IMR-90 (cell line): ENCODE measurements around the gene RHOG. TPM values are rescaled to one million over a fixed set of nuclear protein-coding genes. Genes with fewer than 3 reads are reported as not detected.

ENCODE experiments used
- ATAC-seq: fragments of 200-7000 bp; cut with Tn5 transposase; 2 replicates; pipeline ENCODE4 v1.9.1; 2020; ENCODE audit warnings: low read depth, mild to moderate bottlenecking, moderate library complexity
- Bru-seq: library from RNA; stranded (reverse); fragments of 400-500 nt; gene quantifications from one replicate; lab custom pipeline; 2021; lab: Mats Ljungman, UMichigan
- BruChase-seq, 2 experiments: library from RNA; stranded (reverse); fragments of 400-500 nt; gene quantifications; one replicate each; lab custom pipeline; 2021; lab: Mats Ljungman, UMichigan
- BruUV-seq: library from RNA; stranded (reverse); fragments of 400-500 nt; replicated peaks from 2 replicates; lab custom pipeline; 2021; lab: Mats Ljungman, UMichigan
- CTCF ChIA-PET: fragments of 300-600 bp; formaldehyde crosslinking; extraction: SDS; loops from one replicate; lab custom pipeline; 2021; ENCODE audit warnings: antibody characterized with exemption; lab: Yijun Ruan, JAX
- POLR2A ChIA-PET: fragments of 300-600 bp; sonication (Branson Sonifier 250); formaldehyde crosslinking; loops from one replicate; lab custom pipeline; 2022; ENCODE audit warnings: antibody characterized with exemption; ENCODE audit not compliant: unreplicated experiment; lab: Charles Lee
- DNase-seq: peaks from one replicate; pipeline ENCODE4 v3.0.0; 2013
- H2AFZ ChIP-seq: replicated peaks from 2 replicates; pipeline ENCODE3; 2013; ENCODE audit warnings: low read length, mild to moderate bottlenecking; ENCODE audit not compliant: poor library complexity
- H2AK5ac ChIP-seq: 2 replicates; pipeline ENCODE4 v1.6.1; 2013; ENCODE audit warnings: low read depth, low read length, inconsistent platforms
- H2AK9ac ChIP-seq: replicated peaks from 2 replicates; pipeline ENCODE3; 2013; ENCODE audit warnings: mild to moderate bottlenecking, low read depth, low read length, moderate library complexity; ENCODE audit not compliant: poor library complexity
- H2BK120ac ChIP-seq: 2 replicates; pipeline ENCODE4 v1.6.1; 2013; ENCODE audit warnings: low read depth, low read length, inconsistent platforms
- H2BK15ac ChIP-seq: 3 replicates; pipeline ENCODE4 v1.6.1; 2013; ENCODE audit warnings: low read depth, low read length, inconsistent platforms
- H2BK20ac ChIP-seq: 2 replicates; pipeline ENCODE4 v1.6.1; 2013; ENCODE audit warnings: low read depth, mild to moderate bottlenecking, inconsistent platforms, low read length, moderate library complexity
- H2BK5ac ChIP-seq: 2 replicates; pipeline ENCODE4 v1.6.1; 2013; ENCODE audit warnings: mild to moderate bottlenecking, low read depth, low read length, inconsistent platforms; ENCODE audit not compliant: poor library complexity, severe bottlenecking
- H3K14ac ChIP-seq: replicated peaks from 2 replicates; pipeline ENCODE4 v1.6.1; 2013; ENCODE audit warnings: low read depth, low read length, inconsistent platforms
- H3K18ac ChIP-seq: 2 replicates; pipeline ENCODE4 v1.6.1; 2013; ENCODE audit warnings: low read depth, low read length, control low read depth
- H3K23ac ChIP-seq: 2 replicates; pipeline ENCODE4 v1.6.1; 2013; ENCODE audit warnings: low read depth, low read length, inconsistent platforms
- H3K27ac ChIP-seq: 2 replicates; pipeline ENCODE4 v1.5.1; 2013; ENCODE audit warnings: mild to moderate bottlenecking, control low read depth, low read length; ENCODE audit not compliant: insufficient read depth
- H3K27me3 ChIP-seq: 2 replicates; pipeline ENCODE4 v1.6.1; 2013; ENCODE audit warnings: low read length; ENCODE audit not compliant: control insufficient read depth, insufficient read depth
- H3K36me3 ChIP-seq: 2 replicates; pipeline ENCODE4 v1.6.1; 2013; ENCODE audit warnings: low read length, mixed read lengths; ENCODE audit not compliant: control insufficient read depth, insufficient read depth
- H3K4ac ChIP-seq: 2 replicates; pipeline ENCODE4 v1.6.1; 2013; ENCODE audit warnings: low read depth, low read length, inconsistent platforms
- H3K4me1 ChIP-seq: 2 replicates; pipeline ENCODE4 v1.6.1; 2013; ENCODE audit warnings: low read length, mixed read lengths; ENCODE audit not compliant: control insufficient read depth, insufficient read depth
- H3K4me2 ChIP-seq: 2 replicates; pipeline ENCODE4 v1.6.1; 2013; ENCODE audit warnings: low read depth, mild to moderate bottlenecking, control low read depth, low read length, moderate library complexity
- H3K4me3 ChIP-seq: 2 replicates; pipeline ENCODE4 v1.5.1; 2013; ENCODE audit warnings: low read depth, mild to moderate bottlenecking, control low read depth, low read length, moderate library complexity; ENCODE audit not compliant: insufficient read depth
- H3K56ac ChIP-seq: 2 replicates; pipeline ENCODE4 v1.6.1; 2013; ENCODE audit warnings: low read length, inconsistent platforms; ENCODE audit not compliant: insufficient read depth; ENCODE audit errors: extremely low read depth
- H3K79me1 ChIP-seq, 2 experiments: 2 replicates each; pipeline ENCODE4 v1.6.1; 2013; ENCODE audit warnings: low read length in 2 of 2, inconsistent platforms in 1 of 2, low read depth in 1 of 2
- H3K9ac ChIP-seq: 2 replicates; pipeline ENCODE4 v1.6.1; 2013; ENCODE audit warnings: low read depth, low read length, control low read depth
- H3K9me1 ChIP-seq: 2 replicates; pipeline ENCODE4 v1.6.1; 2013; ENCODE audit warnings: low read length, inconsistent platforms; ENCODE audit not compliant: insufficient read depth
- H3K9me3 ChIP-seq: 2 replicates; pipeline ENCODE4 v1.6.1; 2013; ENCODE audit warnings: low read length; ENCODE audit not compliant: control insufficient read depth, insufficient read depth
- H4K20me1 ChIP-seq: 2 replicates; pipeline ENCODE4 v1.6.1; 2013; ENCODE audit warnings: low read length, inconsistent platforms; ENCODE audit not compliant: insufficient read depth
- H4K5ac ChIP-seq: 2 replicates; pipeline ENCODE4 v1.6.1; 2013; ENCODE audit warnings: mild to moderate bottlenecking, low read depth, low read length, control low read depth
- H4K8ac ChIP-seq, 2 experiments: 2 replicates each; pipeline ENCODE4 v1.6.1; 2013; ENCODE audit warnings: low read depth in 2 of 2, low read length in 2 of 2, control low read depth in 1 of 2, inconsistent platforms in 1 of 2
- H4K91ac ChIP-seq: 2 replicates; pipeline ENCODE4 v1.6.1; 2013; ENCODE audit warnings: low read depth, low read length, inconsistent platforms; ENCODE audit not compliant: insufficient read depth
- BHLHE40 ChIP-seq: fragments of 150-350 bp; IDR thresholded peaks from 2 replicates; pipeline ENCODE4 v1.6.1; 2016; ENCODE audit warnings: mild to moderate bottlenecking, low read depth, low read length
- CEBPB ChIP-seq: IDR thresholded peaks from 2 replicates; pipeline ENCODE4 v1.6.1; 2012; ENCODE audit warnings: low read depth, low read length, improper control_type of control experiment
- FOS ChIP-seq: fragments of 150-350 bp; IDR thresholded peaks from 2 replicates; pipeline ENCODE4 v1.6.1; 2016; ENCODE audit warnings: low read depth, low read length
- MAZ ChIP-seq: IDR thresholded peaks from 2 replicates; pipeline ENCODE4 v1.6.1; 2012; ENCODE audit warnings: low read depth, mild to moderate bottlenecking, low read length, improper control_type of control experiment, moderate library complexity, borderline replicate concordance
- NFE2L2 ChIP-seq: fragments of 150-350 bp; IDR thresholded peaks from 2 replicates; pipeline ENCODE4 v1.6.1; 2016; ENCODE audit warnings: low read depth, mild to moderate bottlenecking, low read length
- RAD21 ChIP-seq: IDR thresholded peaks from 2 replicates; pipeline ENCODE4 v1.6.1; 2012; ENCODE audit warnings: low read length, improper control_type of control experiment
- RFX5 ChIP-seq: IDR thresholded peaks from 2 replicates; pipeline ENCODE4 v1.8.0; 2012; ENCODE audit warnings: low read depth, mild to moderate bottlenecking, low read length, moderate library complexity
- WGBS, 2 experiments: methylation state at CpG; one replicate each; pipeline versions ENCODE4 v1.1.5 to v1.1.7; 2013; ENCODE audit warnings: missing lambda C conversion rate in 2 of 2; ENCODE audit not compliant: insufficient read length in 1 of 2; ENCODE audit errors: extremely low coverage in 2 of 2; 5-methylcytosine and 5-hydroxymethylcytosine counted together
- dilution Hi-C: fragments of 300-500 bp; cut with HindIII; formaldehyde crosslinking; loops from one replicate; pipeline ENCODE4 v1.14.3; 2018; ENCODE audit warnings: low sequenced_read_pairs; ENCODE audit not compliant: unreplicated experiment
- in situ Hi-C: fragments of 300-500 bp; cut with MboI; formaldehyde crosslinking; loops from 3 replicates; pipeline ENCODE4 v1.14.3; 2019; ENCODE audit warnings: low sequenced_read_pairs, inconsistent platforms, mixed read lengths
- intact Hi-C: fragments of 100-400 bp; cut with micrococcal nuclease; formaldehyde crosslinking; loops from 2 replicates; pipeline ENCODE4 v1.10.0; 2022
- long read RNA-seq: library from polyadenylated mRNA; unstranded; transcript quantifications from one replicate; pipeline ENCODE4 v2.0.0, GENCODE V29; 2021; ENCODE audit not compliant: unreplicated experiment
- polyA plus RNA-seq, 3 experiments: library from polyadenylated mRNA; depleted of rRNA; stranded (reverse); fragments of >200 nt; gene quantifications; 2 replicates each; pipeline ENCODE4 v1.2.3, GENCODE V29; 2012; ENCODE audit warnings: low replicate concordance in 1 of 3
- total RNA-seq: library from RNA; depleted of rRNA; stranded (reverse); fragments of >200 nt; gene quantifications from 2 replicates; pipeline ENCODE4 v1.2.3, GENCODE V29; 2012; rRNA removed
- TF ChIP-seq, protein P1 (sequence below): conservative IDR thresholded peaks from 2 replicates; pipeline ENCODE4 v1.5.1; 2012; ENCODE audit warnings: mild to moderate bottlenecking, low read depth, low read length, improper control_type of control experiment

Gene RHOG
- 16.3 and 20.6 TPM in 2 replicates for total RNA-seq
- polyA plus RNA-seq (2012; rRNA removed) = 106 and 114 TPM in 2 replicates
- 41.7 and 123 TPM in 2 replicates for polyA plus RNA-seq (2012; cell fraction: cytosol; rRNA removed)
- 16.5 and 40.2 TPM in 2 replicates for polyA plus RNA-seq (2012; cell fraction: nucleus; rRNA removed; ENCODE audit: low replicate concordance)
- Bru-seq, nascent RNA = percentile 69 among the genes with signal in this experiment
- BruChase-seq, experiment 1, labeled RNA remaining after a 6-hour chase = percentile 59 among the genes with signal in this experiment
- percentile 53 among the genes with signal in this experiment for BruChase-seq, experiment 2, labeled RNA remaining after a 2-hour chase
- long read RNA-seq, transcript RHOG-201 (2 exons, 1,319 nt) = major isoform, 17 of 35 reads
- long read RNA-seq, partial matches to known transcripts = 15 of 35 reads
- long read RNA-seq, other reads (novel, unspliced or antisense) = 3 of 35 reads

DNA sequence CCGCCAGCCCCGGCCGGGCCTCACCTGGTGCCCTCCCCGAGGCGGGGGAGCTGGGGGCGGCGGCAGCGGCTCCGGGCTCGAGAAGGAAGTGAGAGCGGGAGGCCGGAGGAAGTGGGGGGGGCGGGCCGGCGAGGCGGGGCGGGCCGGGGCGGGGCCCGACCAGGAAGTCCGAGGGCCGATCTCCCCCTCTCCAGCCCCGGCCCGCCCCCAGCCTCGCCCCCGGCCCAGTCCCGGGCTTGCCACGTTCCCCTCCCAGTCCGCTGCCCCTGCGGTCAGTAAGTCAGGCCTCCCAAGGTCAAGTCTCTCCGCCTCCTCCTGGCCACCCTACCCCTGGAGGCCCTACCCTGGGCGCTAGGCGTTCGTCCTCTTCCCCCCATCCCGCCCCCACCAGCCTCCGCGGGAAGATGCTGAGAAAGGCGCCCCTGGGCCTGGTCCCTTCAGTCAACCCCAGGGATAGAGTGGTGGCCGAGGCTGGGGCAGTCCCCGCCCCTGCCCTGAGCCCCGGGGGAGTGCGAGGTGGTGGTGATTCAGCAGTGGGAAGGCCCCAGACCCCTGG is at the start of gene RHOG:
TSS of gene RHOG (minus strand) at position 90 of the 556 bp plus-strand sequence. CDS start 12,821 bp downstream, outside the sequence.
- H3K27me3 ChIP-seq = no peaks in the 10 kb centered on the region
- peak within 1 kb of the TSS; percentile 95 for H3K27ac ChIP-seq
- peak within 1 kb of the TSS; percentile 82 for H2AK9ac ChIP-seq
- H3K9me3 ChIP-seq = no peaks in the 10 kb centered on the region
- H4K5ac ChIP-seq = peak within 1 kb of the TSS; percentile 80
- peak within 1 kb of the TSS; percentile 32; the same call in 1 of the 2 replicates for H2BK120ac ChIP-seq
- intact Hi-C loops = loop anchor here (5.0 kb wide), 1 partner anchor 44 kb away; the partner anchor contains the start of gene NUP98
- H3K9me1 ChIP-seq = peaks cover 25% of the 10 kb centered on the region
- peak within 1 kb of the TSS; percentile 86 to 89 for H4K8ac ChIP-seq
- H3K4ac ChIP-seq = peak within 1 kb of the TSS; percentile 78
- no peak within 1 kb of the TSS for H2BK15ac ChIP-seq
- dilution Hi-C loops = no loop called here
- in situ Hi-C loops = no loop called here
- ChIA-PET POLR2A (interaction anchor here (0.6 kb wide), 2 partner anchors 105 to 232 kb away, joined by 3 to 10 read pairs; no protein-coding TSS in a partner anchor), CTCF (interaction anchor here (0.6 to 2.2 kb wide), 13 partner anchors 8 to 241 kb away, joined by 3 to 20 read pairs (median 4); partner anchors contain the start of gene STIM1)
- BruUV-seq = no TSS peak
- 0% methylated on average over 3 of the region's 42 CpGs; no CpG with 5 or more reads in 1 of the 2 experiments for WGBS, 2 experiments
- peaks cover 18% of the 10 kb centered on the region for H3K4me1 ChIP-seq
- H3K36me3 ChIP-seq = 0 out of 2 replicates have a peak, but pooled peaks cover 2% of the 10 kb centered on the region
- peak within 1 kb of the TSS; percentile 94 for H3K4me3 ChIP-seq
- ATAC-seq (peak; percentile 80), DNase-seq (peak; percentile 76)
- peak within 1 kb of the TSS; percentile 86 for H3K14ac ChIP-seq
- H3K23ac ChIP-seq = peak within 1 kb of the TSS; percentile 84
- peak within 1 kb of the TSS; percentile 73 for H4K91ac ChIP-seq
- TF ChIP-seq, protein P1, sequence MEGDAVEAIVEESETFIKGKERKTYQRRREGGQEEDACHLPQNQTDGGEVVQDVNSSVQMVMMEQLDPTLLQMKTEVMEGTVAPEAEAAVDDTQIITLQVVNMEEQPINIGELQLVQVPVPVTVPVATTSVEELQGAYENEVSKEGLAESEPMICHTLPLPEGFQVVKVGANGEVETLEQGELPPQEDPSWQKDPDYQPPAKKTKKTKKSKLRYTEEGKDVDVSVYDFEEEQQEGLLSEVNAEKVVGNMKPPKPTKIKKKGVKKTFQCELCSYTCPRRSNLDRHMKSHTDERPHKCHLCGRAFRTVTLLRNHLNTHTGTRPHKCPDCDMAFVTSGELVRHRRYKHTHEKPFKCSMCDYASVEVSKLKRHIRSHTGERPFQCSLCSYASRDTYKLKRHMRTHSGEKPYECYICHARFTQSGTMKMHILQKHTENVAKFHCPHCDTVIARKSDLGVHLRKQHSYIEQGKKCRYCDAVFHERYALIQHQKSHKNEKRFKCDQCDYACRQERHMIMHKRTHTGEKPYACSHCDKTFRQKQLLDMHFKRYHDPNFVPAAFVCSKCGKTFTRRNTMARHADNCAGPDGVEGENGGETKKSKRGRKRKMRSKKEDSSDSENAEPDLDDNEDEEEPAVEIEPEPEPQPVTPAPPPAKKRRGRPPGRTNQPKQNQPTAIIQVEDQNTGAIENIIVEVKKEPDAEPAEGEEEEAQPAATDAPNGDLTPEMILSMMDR = no peak
- TF ChIP-seq RAD21 (no peak), NFE2L2 (no peak), MAZ (peak; percentile 29; the same call in 1 of the 2 replicates), RFX5 (no peak), FOS (peak; percentile 6; the same call in 1 of the 2 replicates), CEBPB (no peak), BHLHE40 (no peak)
- H3K4me2 ChIP-seq = peak within 1 kb of the TSS; percentile 75
- peaks cover 42% of the 10 kb centered on the region for H4K20me1 ChIP-seq
- H2BK20ac ChIP-seq = no peak within 1 kb of the TSS
- H2AK5ac ChIP-seq = peak within 1 kb of the TSS; percentile 86
- peak within 1 kb of the TSS; percentile 93 for H2AFZ ChIP-seq
- peak within 1 kb of the TSS; percentile 83 for H3K9ac ChIP-seq
- peak within 1 kb of the TSS; percentile 57 for H3K56ac ChIP-seq
- peak within 1 kb of the TSS; percentile 97 for H3K18ac ChIP-seq
- peaks cover 25 to 43% of the 10 kb centered on the region in 2 experiments for H3K79me1 ChIP-seq
- H2BK5ac ChIP-seq = peak within 1 kb of the TSS; percentile 90
